IMR-90 (cell line): Measurements from ENCODE around the gene CCL5.

Source experiments
- BHLHE40 ChIP-seq: fragments of 150-350 bp; IDR thresholded peaks from 2 replicates; pipeline ENCODE4 v1.6.1; 2016; ENCODE audit warnings: mild to moderate bottlenecking, low read depth, low read length
- CTCF ChIP-seq: conservative IDR thresholded peaks from 2 replicates; pipeline ENCODE4 v1.5.1; 2012; ENCODE audit warnings: mild to moderate bottlenecking, low read depth, low read length, improper control_type of control experiment
- ELK1 ChIP-seq: fragments of 150-350 bp; IDR thresholded peaks from 2 replicates; pipeline ENCODE4 v1.6.1; 2016; ENCODE audit warnings: low read depth, mild to moderate bottlenecking, low read length, moderate library complexity, borderline replicate concordance
- MAFK ChIP-seq: IDR thresholded peaks from 2 replicates; pipeline ENCODE4 v1.6.1; 2012; ENCODE audit warnings: low read depth, low read length, improper control_type of control experiment
- MAZ ChIP-seq: IDR thresholded peaks from 2 replicates; pipeline ENCODE4 v1.6.1; 2012; ENCODE audit warnings: low read depth, mild to moderate bottlenecking, low read length, improper control_type of control experiment, moderate library complexity, borderline replicate concordance
- MXI1 ChIP-seq: IDR thresholded peaks from 2 replicates; pipeline ENCODE4 v1.6.1; 2012; ENCODE audit warnings: low read depth, mild to moderate bottlenecking, low read length, moderate library complexity, borderline replicate concordance
- POLR2A ChIP-seq: IDR thresholded peaks from 2 replicates; pipeline ENCODE4 v1.6.1; 2012; ENCODE audit warnings: mild to moderate bottlenecking, low read depth, low read length
- RAD21 ChIP-seq: IDR thresholded peaks from 2 replicates; pipeline ENCODE4 v1.6.1; 2012; ENCODE audit warnings: low read length, improper control_type of control experiment
- USF2 ChIP-seq: fragments of 150-350 bp; IDR thresholded peaks from 2 replicates; pipeline ENCODE4 v1.6.1; 2017; ENCODE audit warnings: mild to moderate bottlenecking, antibody characterized with exemption, low read length, low read depth

GRCh38 chr17:35879773-35880654 lies at the start of gene CCL5:
- no peak for TF ChIP-seq POLR2A
- TF ChIP-seq MXI1 = no peak
- no peak for TF ChIP-seq CTCF
- no peak for TF ChIP-seq USF2
- no peak for TF ChIP-seq RAD21
- TF ChIP-seq MAZ = no peak
- no peak for TF ChIP-seq ELK1
- TF ChIP-seq MAFK = no peak
- TF ChIP-seq BHLHE40 = no peak
